Right lung (tissue), 10 donors: ENCODE measurements around the gene SELENOS. TPM values are rescaled to one million over a fixed set of nuclear protein-coding genes. Genes with fewer than 3 reads are reported as not detected.

Experiments
- DNase-seq, 2 donors: peaks; one replicate each; pipeline ENCODE4 v3.0.0-alpha.2; 2013
- long read RNA-seq, 8 donors: transcript quantifications; one replicate each; lab custom pipeline, GENCODE V29; 2026
- polyA plus RNA-seq, 5 donors: library from polyadenylated mRNA; unstranded; fragments of 120-200 nt; gene quantifications; one replicate each; pipeline versions ENCODE4 v1.2.1 to v1.2.3, GENCODE V29; 2013; ENCODE audit warnings: inconsistent platforms in 1 of 5, low replicate concordance in 1 of 5; ENCODE audit not compliant: insufficient read length in 5 of 5, insufficient read depth in 1 of 5

SELENOS gene, protein sequence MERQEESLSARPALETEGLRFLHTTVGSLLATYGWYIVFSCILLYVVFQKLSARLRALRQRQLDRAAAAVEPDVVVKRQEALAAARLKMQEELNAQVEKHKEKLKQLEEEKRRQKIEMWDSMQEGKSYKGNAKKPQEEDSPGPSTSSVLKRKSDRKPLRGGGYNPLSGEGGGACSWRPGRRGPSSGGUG
- polyA plus RNA-seq: 10 to 100 TPM; 44.5 to 55.5 (median 47.3) TPM
- long read RNA-seq, donor 1, transcript SELENOS-204 (4 exons, 856 nt): minor isoform, 9 of 48 reads
- long read RNA-seq, donor 1, transcript SELENOS-206 (3 exons, 556 nt): minor isoform, 17 of 48 reads
- long read RNA-seq, donor 1, transcript SELENOS-203 (6 exons, 1,188 nt): major isoform, 19 of 48 reads
- long read RNA-seq, donor 1, partial matches to known transcripts: 0 of 48 reads
- long read RNA-seq, donor 1, other reads (novel, unspliced or antisense): 0 of 48 reads
- long read RNA-seq, donor 2, transcript SELENOS-203 (6 exons, 1,188 nt): major isoform, 14 of 22 reads
- long read RNA-seq, donor 2, partial matches to known transcripts: 0 of 22 reads
- long read RNA-seq, donor 2, other reads (novel, unspliced or antisense): 0 of 22 reads
- long read RNA-seq, donor 3, transcript SELENOS-203 (6 exons, 1,188 nt): major isoform, 14 of 24 reads
- long read RNA-seq, donor 3, partial matches to known transcripts: 0 of 24 reads
- long read RNA-seq, donor 3, other reads (novel, unspliced or antisense): 0 of 24 reads
- long read RNA-seq, donor 4, transcript SELENOS-203 (6 exons, 1,188 nt): major isoform, 12 of 25 reads
- long read RNA-seq, donor 4, transcript SELENOS-204 (4 exons, 856 nt): minor isoform, 5 of 25 reads
- long read RNA-seq, donor 4, partial matches to known transcripts: 0 of 25 reads
- long read RNA-seq, donor 4, other reads (novel, unspliced or antisense): 0 of 25 reads
- long read RNA-seq, donor 5, transcript SELENOS-203 (6 exons, 1,188 nt): major isoform, 37 of 60 reads
- long read RNA-seq, donor 5, transcript SELENOS-206 (3 exons, 556 nt): minor isoform, 16 of 60 reads
- long read RNA-seq, donor 5, partial matches to known transcripts: 0 of 60 reads
- long read RNA-seq, donor 5, other reads (novel, unspliced or antisense): 0 of 60 reads
- long read RNA-seq, donor 6, transcript SELENOS-203 (6 exons, 1,188 nt): major isoform, 37 of 65 reads
- long read RNA-seq, donor 6, transcript SELENOS-208 (2 exons, 355 nt): minor isoform, 5 of 65 reads
- long read RNA-seq, donor 6, transcript SELENOS-206 (3 exons, 556 nt): minor isoform, 15 of 65 reads
- long read RNA-seq, donor 6, transcript SELENOS-204 (4 exons, 856 nt): minor isoform, 8 of 65 reads
- long read RNA-seq, donor 6, partial matches to known transcripts: 0 of 65 reads
- long read RNA-seq, donor 6, other reads (novel, unspliced or antisense): 0 of 65 reads
- long read RNA-seq, donor 7, transcript SELENOS-203 (6 exons, 1,188 nt): major isoform, 35 of 50 reads
- long read RNA-seq, donor 7, partial matches to known transcripts: 0 of 50 reads
- long read RNA-seq, donor 7, other reads (novel, unspliced or antisense): 0 of 50 reads
- long read RNA-seq, donor 8, partial matches to known transcripts: 0 of 11 reads
- long read RNA-seq, donor 8, other reads (novel, unspliced or antisense): 0 of 11 reads

- peak; percentile 89 to 92 for DNase-seq
These were observed at the start of gene SELENOS for GRCh38 chr15:101277038-101277822. SELENOS (minus strand) TSS chr15:101277485; CDS start chr15:101277417, 68 bp downstream.

- DNase-seq: no peak
These were observed 49.3 kb upstream of the SELENOS start for GRCh38 chr15:101326462-101327146.

DNA sequence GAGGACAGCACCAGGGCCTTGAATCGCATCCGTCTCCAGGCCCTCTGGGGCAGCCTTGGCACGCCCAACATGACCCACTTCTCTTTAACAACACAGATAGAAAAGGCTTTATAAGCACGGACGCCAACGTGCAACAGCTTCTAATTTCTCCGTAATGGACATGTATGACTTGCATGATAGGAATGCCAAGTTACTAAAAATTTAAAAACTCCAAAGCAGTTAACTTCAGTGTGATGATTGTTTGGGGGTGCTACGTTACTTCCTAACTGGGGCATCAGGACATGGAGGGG, 48.7 kb upstream of the SELENOS start:
- DNase-seq: no peak

GRCh38 chr15:101325263-101326025, 48.2 kb upstream of the SELENOS start:
- DNase-seq: no peak

- DNase-seq: no peak
These were observed 47.4 kb upstream of the SELENOS start for GRCh38 chr15:101324524-101325177.

DNA sequence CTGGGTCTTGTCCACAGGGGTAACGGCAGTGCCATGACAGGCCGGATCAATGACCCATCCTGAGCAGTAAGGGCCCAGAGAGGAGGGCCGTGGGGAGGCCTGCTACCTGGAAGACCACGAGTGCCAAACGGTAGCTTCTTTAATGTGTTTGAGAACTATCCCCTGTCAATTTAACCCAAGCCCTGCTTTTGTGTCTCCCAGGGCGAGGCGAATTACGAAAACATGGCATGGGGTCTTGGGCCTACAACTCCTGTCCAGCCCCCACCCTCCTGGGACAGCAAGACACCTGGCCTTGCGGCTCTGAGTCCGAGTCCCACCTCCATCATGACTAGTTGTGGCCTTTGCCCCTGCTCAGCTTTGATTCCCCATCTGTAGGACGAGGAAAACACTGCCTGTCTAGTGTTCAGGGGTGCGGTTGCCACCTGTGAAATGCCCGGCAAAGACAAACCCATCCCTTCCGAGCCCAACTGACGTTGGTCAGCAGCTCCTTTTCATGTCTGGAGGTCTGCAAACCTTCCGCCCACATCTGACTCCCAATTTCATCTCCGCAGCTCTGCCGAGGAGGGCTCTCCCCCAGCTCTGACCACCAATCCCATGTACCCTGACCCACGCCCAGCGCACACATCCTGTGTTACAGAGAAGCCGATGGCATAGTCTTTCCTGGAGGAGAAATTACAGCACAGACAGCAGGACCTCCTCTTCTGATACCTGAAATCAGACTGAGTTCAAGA, 46.7 kb upstream of the SELENOS start:
- DNase-seq: no peak

- DNase-seq: no peak
These were observed 45.7 kb upstream of the SELENOS start for GRCh38 chr15:101322854-101323477.

- DNase-seq: no peak
These were observed 44.9 kb upstream of the SELENOS start for GRCh38 chr15:101322016-101322695.

- DNase-seq: peak; percentile 45 to 61
These were observed 43.3 kb upstream of the SELENOS start for GRCh38 chr15:101320501-101321052.

DNA sequence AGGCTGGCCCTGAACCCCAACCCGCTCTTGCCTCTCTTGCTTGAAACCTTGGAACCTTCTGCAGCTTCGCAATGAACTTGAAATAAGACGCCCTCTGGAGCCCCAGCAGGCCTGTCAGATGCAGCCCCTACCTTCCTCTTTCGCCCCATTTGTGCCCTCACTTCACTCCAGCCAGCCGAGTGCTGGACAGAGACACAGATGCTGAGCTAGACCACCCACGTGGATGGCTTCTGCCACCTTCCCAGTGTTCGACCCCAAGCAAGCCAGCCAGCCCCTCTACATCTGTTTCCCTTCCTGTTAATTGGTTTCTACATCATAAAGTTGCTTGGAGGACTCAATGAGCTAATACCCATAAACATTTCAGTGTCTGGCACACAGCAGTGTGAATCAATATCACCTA, 41.6 kb upstream of the SELENOS start:
- no peak for DNase-seq

DNA sequence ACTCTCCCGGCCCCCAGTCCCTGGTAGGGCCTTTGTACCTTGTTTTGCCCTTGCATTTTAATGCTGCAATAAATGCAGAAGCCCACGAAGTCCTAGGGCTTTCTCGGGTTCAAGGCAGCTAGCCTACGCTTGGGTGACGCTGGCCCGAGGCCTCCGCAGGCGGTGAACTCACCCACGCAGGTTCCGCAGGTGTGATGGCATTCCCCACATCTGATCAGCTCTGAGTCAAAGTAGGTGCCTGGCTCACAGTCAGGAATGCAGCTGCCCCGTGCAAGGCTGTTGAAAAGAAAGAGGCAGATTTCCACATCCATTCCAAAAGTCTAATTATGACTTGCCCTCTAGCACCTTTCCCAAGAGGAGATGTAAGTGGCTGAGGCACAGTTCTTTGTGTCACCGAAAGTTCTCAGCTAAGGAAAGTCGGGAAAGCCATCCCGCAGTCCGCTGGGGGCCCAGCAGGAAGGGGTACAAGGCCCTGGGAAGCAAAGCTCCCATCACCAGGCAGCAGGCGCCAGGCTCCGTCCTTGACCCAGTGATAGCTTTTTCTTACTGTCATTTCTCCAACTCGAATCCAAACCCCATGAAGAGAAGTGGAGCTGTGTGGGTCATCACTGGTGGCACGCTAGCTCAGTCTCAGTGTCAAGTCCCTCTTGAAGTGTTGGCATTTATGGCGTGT, 41.0 kb upstream of the SELENOS start:
- DNase-seq: no peak

GRCh38 chr15:101317336-101317872, 40.1 kb upstream of the SELENOS start:
- no peak for DNase-seq

DNA sequence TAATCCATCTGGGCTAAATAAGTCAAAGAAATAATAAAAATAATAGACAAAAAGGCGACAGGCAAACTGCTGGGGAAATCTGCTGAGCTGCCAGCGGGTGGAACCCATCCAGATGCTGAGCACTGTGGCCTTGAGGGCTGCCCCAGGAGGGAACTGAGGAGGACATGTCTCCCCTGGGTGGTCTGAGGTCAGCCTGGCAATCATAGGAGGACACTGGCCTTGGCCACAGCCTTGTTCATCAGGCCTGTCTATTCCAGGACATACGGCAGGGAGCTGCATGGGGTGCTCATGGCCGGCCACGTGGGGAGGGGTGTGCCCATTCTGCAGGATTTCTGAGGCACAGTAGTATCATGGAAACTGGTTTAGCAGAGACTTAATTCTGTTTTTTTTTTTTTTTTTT, 39.2 kb upstream of the SELENOS start:
- DNase-seq: no peak

DNA sequence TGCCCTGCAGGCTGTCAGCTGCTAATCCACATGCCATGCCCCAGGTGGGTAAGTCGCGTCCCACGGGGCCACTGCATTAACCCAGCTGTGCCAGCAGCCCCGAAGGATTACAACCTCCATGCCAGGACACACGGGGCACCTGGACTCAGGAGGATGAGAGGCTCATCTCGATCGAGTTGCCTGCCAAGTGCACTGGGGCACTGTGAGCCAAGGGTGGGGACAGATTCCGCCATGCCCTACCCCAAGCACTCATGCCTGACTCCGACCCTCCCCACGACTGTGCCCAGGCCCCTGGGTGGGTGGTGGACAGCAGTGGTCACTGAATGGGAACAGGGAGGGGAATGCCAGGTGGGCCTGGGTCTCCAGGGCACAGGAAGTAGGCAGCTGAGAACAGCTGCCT, 38.5 kb upstream of the SELENOS start:
- DNase-seq: no peak
